ENCODE results near the gene PRICKLE4.

PRICKLE4 gene

GRCh38 chr6:41814629-41815028, 34.0 kb downstream of the PRICKLE4 start:
- no peak for FAIRE-seq
- TF ChIP-seq POLR2A (IDR thresholded peaks at IDR 0.05; ENCODE audit: low read depth, low read length) = no peak
- DNase-seq (ENCODE audit: insufficient read length, low spot score) = no peak

- TF ChIP-seq POLR2A (IDR thresholded peaks at IDR 0.05; ENCODE audit: low read depth, low read length) = no peak
- FAIRE-seq = no peak
Measured at GRCh38 chr6:41815587-41815986, 35.0 kb downstream of the PRICKLE4 start.

GRCh38 chr6:41818271-41819054, 37.9 kb downstream of the PRICKLE4 start:
- no peak for TF ChIP-seq POLR2A (IDR thresholded peaks at IDR 0.05; ENCODE audit: low read depth, low read length)
- FAIRE-seq = no peak
- DNase-seq (ENCODE audit: insufficient read length, low spot score) = no peak

More at GRCh38 chr6:41815587-41815986, 35.0 kb downstream of the PRICKLE4 start:
- DNase-seq (ENCODE audit: insufficient read length, low spot score) = no peak

GRCh38 chr6:41821266-41821665, 40.7 kb downstream of the PRICKLE4 start:
- no peak for TF ChIP-seq POLR2A (IDR thresholded peaks at IDR 0.05; ENCODE audit: low read depth, low read length)
- no peak for FAIRE-seq
- DNase-seq (ENCODE audit: insufficient read length, low spot score) = no peak

GRCh38 chr6:41822021-41822420, 41.4 kb downstream of the PRICKLE4 start:
- DNase-seq (ENCODE audit: insufficient read length, low spot score) = no peak
- no peak for TF ChIP-seq POLR2A (IDR thresholded peaks at IDR 0.05; ENCODE audit: low read depth, low read length)
- no peak for FAIRE-seq

- FAIRE-seq = no peak
- no peak for TF ChIP-seq POLR2A (IDR thresholded peaks at IDR 0.05; ENCODE audit: low read depth, low read length)
- DNase-seq (ENCODE audit: insufficient read length, low spot score) = no peak
Measured at GRCh38 chr6:41823178-41823577, 42.6 kb downstream of the PRICKLE4 start.

- FAIRE-seq = peak; percentile 75
- peak; percentile 19 for DNase-seq (ENCODE audit: insufficient read length, low spot score)
- TF ChIP-seq POLR2A (IDR thresholded peaks at IDR 0.05; ENCODE audit: low read depth, low read length) = no peak
Measured at GRCh38 chr6:41824571-41825569, 44.3 kb downstream of the PRICKLE4 start.

- FAIRE-seq = no peak
- no peak for DNase-seq (ENCODE audit: insufficient read length, low spot score)
- TF ChIP-seq POLR2A (IDR thresholded peaks at IDR 0.05; ENCODE audit: low read depth, low read length) = no peak
Measured at GRCh38 chr6:41826343-41827022, 45.9 kb downstream of the PRICKLE4 start.

GRCh38 chr6:41832263-41832662, 51.7 kb downstream of the PRICKLE4 start:
- DNase-seq (ENCODE audit: insufficient read length, low spot score) (no peak), FAIRE-seq (no peak)
- TF ChIP-seq POLR2A (IDR thresholded peaks at IDR 0.05; ENCODE audit: low read depth, low read length) = no peak

- DNase-seq (ENCODE audit: insufficient read length, low spot score) = no peak
- no peak for TF ChIP-seq POLR2A (IDR thresholded peaks at IDR 0.05; ENCODE audit: low read depth, low read length)
- FAIRE-seq = no peak
Measured at GRCh38 chr6:41836022-41836659, 55.6 kb downstream of the PRICKLE4 start.

- TF ChIP-seq POLR2A (IDR thresholded peaks at IDR 0.05; ENCODE audit: low read depth, low read length) = no peak
- no peak for DNase-seq (ENCODE audit: insufficient read length, low spot score)
- no peak for FAIRE-seq
Measured at GRCh38 chr6:41836660-41837052, 56.1 kb downstream of the PRICKLE4 start.
